ENCODE measurements around the gene CEP68. TPM values are rescaled to one million over a fixed set of nuclear protein-coding genes. Genes with fewer than 3 reads are reported as not detected.

The CEP68 gene
- total and polyA plus RNA-seq, 8 donors, result 4.8 to 39.7 (median 16.7) TPM

DNA sequence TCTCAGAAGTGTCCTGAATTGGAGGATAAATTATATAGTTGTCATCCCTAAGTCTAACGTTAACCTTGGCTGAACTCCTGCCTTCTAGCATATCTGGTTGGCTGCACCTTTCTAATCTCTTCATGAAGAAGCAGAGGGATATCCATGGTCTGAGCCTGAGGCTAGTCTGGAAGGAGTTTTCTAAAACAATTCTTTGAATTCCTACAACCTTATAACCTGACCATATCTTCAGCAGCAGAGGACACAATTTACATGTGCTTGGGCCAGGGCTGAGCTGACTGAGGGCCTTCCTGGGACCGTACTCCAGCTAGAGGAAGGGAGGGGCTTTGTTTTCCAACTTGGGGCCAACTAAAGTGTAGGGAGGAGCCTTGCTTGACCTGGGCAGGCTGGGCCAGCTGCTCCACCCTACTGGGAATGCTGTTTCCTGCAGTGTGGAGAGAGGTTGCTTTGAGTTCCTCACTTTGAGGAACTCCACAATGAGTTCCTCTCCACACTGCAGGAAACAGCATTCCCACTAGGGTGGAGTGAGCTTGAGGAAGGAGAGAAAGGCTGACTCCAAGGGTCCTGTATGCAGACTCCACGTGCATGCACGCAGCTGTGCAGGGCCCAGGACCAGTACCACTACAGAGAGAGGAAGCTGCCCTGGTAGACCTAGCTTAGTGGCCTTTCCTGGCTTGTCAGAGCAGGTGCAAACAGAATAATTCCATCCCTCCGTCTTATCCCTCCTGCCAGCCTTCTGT lies 19.6 kb downstream of the CEP68 start:
- H3K36me3 ChIP-seq, result peaks cover 50 to 84% (median 77%) of the 10 kb centered on the region in 4 donors
- H3K9me3 ChIP-seq, result no peaks in the 10 kb centered on the region
- peak; percentile 66 to 82 for DNase-seq
- H3K27ac ChIP-seq, result peak overlapping the region; percentile 45 to 84 (median 72)
- TF ChIP-seq, protein P1, sequence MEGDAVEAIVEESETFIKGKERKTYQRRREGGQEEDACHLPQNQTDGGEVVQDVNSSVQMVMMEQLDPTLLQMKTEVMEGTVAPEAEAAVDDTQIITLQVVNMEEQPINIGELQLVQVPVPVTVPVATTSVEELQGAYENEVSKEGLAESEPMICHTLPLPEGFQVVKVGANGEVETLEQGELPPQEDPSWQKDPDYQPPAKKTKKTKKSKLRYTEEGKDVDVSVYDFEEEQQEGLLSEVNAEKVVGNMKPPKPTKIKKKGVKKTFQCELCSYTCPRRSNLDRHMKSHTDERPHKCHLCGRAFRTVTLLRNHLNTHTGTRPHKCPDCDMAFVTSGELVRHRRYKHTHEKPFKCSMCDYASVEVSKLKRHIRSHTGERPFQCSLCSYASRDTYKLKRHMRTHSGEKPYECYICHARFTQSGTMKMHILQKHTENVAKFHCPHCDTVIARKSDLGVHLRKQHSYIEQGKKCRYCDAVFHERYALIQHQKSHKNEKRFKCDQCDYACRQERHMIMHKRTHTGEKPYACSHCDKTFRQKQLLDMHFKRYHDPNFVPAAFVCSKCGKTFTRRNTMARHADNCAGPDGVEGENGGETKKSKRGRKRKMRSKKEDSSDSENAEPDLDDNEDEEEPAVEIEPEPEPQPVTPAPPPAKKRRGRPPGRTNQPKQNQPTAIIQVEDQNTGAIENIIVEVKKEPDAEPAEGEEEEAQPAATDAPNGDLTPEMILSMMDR (IDR thresholded peaks at IDR 0.05), result no peak
- TF ChIP-seq POLR2AphosphoS5 (IDR thresholded peaks at IDR 0.05), result peak in 1 of 3 donors; percentile 78
- H3K4me1 ChIP-seq, result peaks cover 22 to 49% (median 38%) of the 10 kb centered on the region in 4 donors
- intact Hi-C loops (cut with DNase I; ENCODE audit: low total_unique reads), result no loop called here
- H3K4me3 ChIP-seq, result no peak overlapping the region
- 20 to 36% (median 22%) methylated on average over 5 of the region's 5 CpGs for WGBS, 5 donors
- H3K27me3 ChIP-seq, result no peaks in the 10 kb centered on the region

DNA sequence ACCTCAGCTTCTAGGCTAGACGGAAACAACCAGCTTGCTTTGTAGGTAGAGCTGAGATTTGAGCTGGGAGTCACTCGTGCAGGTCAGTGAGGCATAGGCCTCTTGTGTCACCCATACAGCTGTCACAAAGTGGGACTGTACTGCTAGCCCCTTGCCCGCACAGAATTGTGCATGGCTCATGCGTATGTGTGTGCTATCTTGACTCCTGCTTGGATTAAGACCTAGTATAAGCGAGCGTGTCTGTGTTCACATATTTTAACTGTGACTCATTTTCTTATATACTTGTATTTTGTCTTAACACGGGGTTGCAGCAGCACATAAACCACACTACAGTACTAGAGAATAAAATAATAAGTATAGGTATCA lies 20.1 kb downstream of the CEP68 start:
- TF ChIP-seq EP300 (IDR thresholded peaks at IDR 0.05) (no peak), POLR2AphosphoS5 (IDR thresholded peaks at IDR 0.05) (peak in 1 of 3 donors; percentile 21)
- H3K4me3 ChIP-seq, result no peak overlapping the region
- H3K4me1 ChIP-seq, result peaks cover 22 to 49% (median 34%) of the 10 kb centered on the region in 4 donors
- peaks cover 48 to 84% (median 77%) of the 10 kb centered on the region in 4 donors for H3K36me3 ChIP-seq
- no peaks in the 10 kb centered on the region for H3K27me3 ChIP-seq
- intact Hi-C loops (cut with DNase I; ENCODE audit: low total_unique reads), result no loop called here
- WGBS, 5 donors, result 19 to 40% (median 33%) methylated on average over 7 of the region's 7 CpGs
- peak overlapping the region; percentile 45 to 84 (median 72) for H3K27ac ChIP-seq
- DNase-seq, result peak in 1 of 2 donors; percentile 49
- no peaks in the 10 kb centered on the region for H3K9me3 ChIP-seq

DNA sequence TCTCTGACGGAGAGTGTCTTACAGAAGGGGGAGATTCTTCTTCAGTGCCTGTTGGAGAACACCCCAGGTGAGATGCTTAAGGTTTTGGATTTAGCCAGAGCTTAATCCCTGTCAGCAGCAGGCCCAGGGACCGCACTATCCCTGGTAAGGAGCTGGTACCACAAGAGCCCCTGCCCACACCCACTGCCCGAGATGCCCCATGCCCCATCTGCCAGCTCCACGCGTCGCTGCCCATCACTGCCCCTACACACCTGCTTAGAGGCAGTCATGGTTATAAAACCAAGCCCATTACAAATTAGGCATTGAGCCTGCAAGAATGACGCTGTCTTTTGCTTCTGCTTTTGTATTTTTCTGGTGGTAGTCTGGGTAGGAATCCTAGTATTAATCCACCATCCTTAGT lies 21.7 kb downstream of the CEP68 start:
- Histone ChIP-seq H3K4me3 (no peak overlapping the region), H3K4me1 (peaks cover 22 to 55% (median 34%) of the 10 kb centered on the region in 4 donors), H3K27ac (no peak overlapping the region), H3K9me3 (no peaks in the 10 kb centered on the region), H3K36me3 (peaks cover 46 to 84% (median 77%) of the 10 kb centered on the region in 4 donors), H3K27me3 (no peaks in the 10 kb centered on the region)
- 95 to 99% (median 96%) methylated on average over 7 of the region's 7 CpGs for WGBS, 5 donors
- DNase-seq, result no peak
- TF ChIP-seq EP300 (IDR thresholded peaks at IDR 0.05), result no peak
- TF ChIP-seq POLR2AphosphoS5 (IDR thresholded peaks at IDR 0.05), result no peak
- TF ChIP-seq POLR2A (IDR thresholded peaks at IDR 0.05), result no peak
- TF ChIP-seq, protein P1 (IDR thresholded peaks at IDR 0.05), result no peak
- intact Hi-C loops (cut with DNase I; ENCODE audit: low total_unique reads), result no loop called here

DNA sequence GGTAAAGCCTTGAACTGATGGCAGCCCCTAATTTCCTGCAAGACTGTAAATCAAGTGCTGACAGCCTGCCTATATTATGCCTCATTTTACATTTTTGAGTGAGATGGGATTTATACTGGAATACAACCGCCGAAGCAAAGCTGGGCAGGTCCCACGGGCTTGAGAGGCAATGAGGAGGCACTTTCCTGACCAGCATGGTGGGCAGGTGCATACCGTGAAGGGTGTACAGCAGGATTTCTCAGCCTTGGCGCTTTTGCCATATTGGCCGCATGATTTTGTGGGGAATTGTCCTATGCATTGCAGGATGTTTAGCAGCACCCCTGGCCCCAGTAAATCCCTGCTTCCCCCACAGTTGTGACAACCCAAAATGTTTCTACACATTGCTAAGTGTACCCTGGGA lies 22.8 kb downstream of the CEP68 start:
- intact Hi-C loops (cut with DNase I; ENCODE audit: low total_unique reads), result no loop called here
- peaks cover 46 to 84% (median 77%) of the 10 kb centered on the region in 4 donors for H3K36me3 ChIP-seq
- no peak overlapping the region for H3K27ac ChIP-seq
- H3K4me1 ChIP-seq, result peaks cover 22 to 65% (median 36%) of the 10 kb centered on the region in 4 donors
- no peak for DNase-seq
- TF ChIP-seq, protein P1 (IDR thresholded peaks at IDR 0.05), result no peak
- TF ChIP-seq POLR2AphosphoS5 (IDR thresholded peaks at IDR 0.05), result no peak
- TF ChIP-seq POLR2A (IDR thresholded peaks at IDR 0.05), result no peak
- no peak for TF ChIP-seq EP300 (IDR thresholded peaks at IDR 0.05)
- no peaks in the 10 kb centered on the region for H3K9me3 ChIP-seq
- no peaks in the 10 kb centered on the region for H3K27me3 ChIP-seq
- 94 to 97% (median 95%) methylated on average over 6 of the region's 6 CpGs for WGBS, 5 donors
- no peak overlapping the region for H3K4me3 ChIP-seq

DNA sequence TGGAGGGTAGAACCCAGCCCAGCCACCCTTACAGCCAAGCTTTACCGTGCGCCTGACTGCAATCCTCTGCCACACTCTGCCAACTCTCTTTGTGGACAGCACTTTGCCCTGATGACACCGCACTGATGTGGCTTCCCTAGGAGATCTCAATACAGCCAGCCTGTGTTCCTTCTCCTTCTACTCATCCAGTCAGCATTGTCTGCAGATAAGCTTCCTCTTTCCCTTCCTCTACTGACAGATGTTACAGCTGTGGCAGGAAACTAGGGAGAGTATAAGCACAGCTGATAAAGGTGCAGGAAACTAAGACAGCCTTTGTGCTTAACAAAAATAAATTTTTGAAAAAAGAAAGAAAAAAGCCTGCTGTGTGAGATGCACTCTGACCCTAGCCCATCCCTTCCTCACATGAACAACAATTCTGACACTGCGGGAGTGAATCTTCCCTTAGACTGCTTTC lies 25.0 kb downstream of the CEP68 start:
- H3K4me3 ChIP-seq, result no peak overlapping the region
- intact Hi-C loops (cut with DNase I; ENCODE audit: low total_unique reads), result no loop called here
- TF ChIP-seq POLR2AphosphoS5 (IDR thresholded peaks at IDR 0.05), result peak in 1 of 3 donors; percentile 12
- no peak for TF ChIP-seq POLR2A (IDR thresholded peaks at IDR 0.05)
- TF ChIP-seq EP300 (IDR thresholded peaks at IDR 0.05), result no peak
- TF ChIP-seq, protein P1 (IDR thresholded peaks at IDR 0.05), result no peak
- WGBS, 5 donors, result 75 to 84% (median 77%) methylated on average over 4 of the region's 4 CpGs
- H3K9me3 ChIP-seq, result no peaks in the 10 kb centered on the region
- peak overlapping the region in 2 of 5 donors; percentile 32 to 46 for H3K27ac ChIP-seq
- peaks cover 10 to 46% (median 20%) of the 10 kb centered on the region in 4 donors for H3K4me1 ChIP-seq
- peaks cover 61 to 93% (median 92%) of the 10 kb centered on the region in 4 donors for H3K36me3 ChIP-seq
- no peaks in the 10 kb centered on the region for H3K27me3 ChIP-seq
- DNase-seq, result peak in 1 of 2 donors; percentile 43
